Loucy (cell line): Measurements from ENCODE around the gene AKAP9.
A peak's percentile ranks its signal among the peaks of the same experiment; 100 is the strongest.

Source experiments
- H2AFZ ChIP-seq: fragments of 200-600 bp; sonication (generic); 2 replicates; pipeline ENCODE4 v1.6.0; 2016; ENCODE audit warnings: antibody characterized with exemption, mild to moderate bottlenecking, low read length, moderate library complexity
- H3F3A ChIP-seq: fragments of 200-600 bp; 2 replicates; pipeline ENCODE4 v1.6.0; 2016; ENCODE audit warnings: antibody characterized with exemption, low read depth, mild to moderate bottlenecking
- H3K27me3 ChIP-seq: fragments of 200-600 bp; sonication (generic); 2 replicates; pipeline ENCODE4 v1.6.1; 2014; ENCODE audit warnings: low read length, mild to moderate bottlenecking; ENCODE audit not compliant: insufficient read depth, poor library complexity, severe bottlenecking
- H3K36me3 ChIP-seq: fragments of 200-600 bp; sonication (generic); 2 replicates; pipeline ENCODE4 v1.6.1; 2016; ENCODE audit warnings: low read length; ENCODE audit not compliant: insufficient read depth
- H3K4me1 ChIP-seq: fragments of 200-600 bp; sonication (generic); 2 replicates; pipeline ENCODE4 v1.5.1; 2014; ENCODE audit warnings: low read length, mild to moderate bottlenecking; ENCODE audit not compliant: insufficient read depth, poor library complexity, severe bottlenecking
- H3K4me2 ChIP-seq: fragments of 200-600 bp; sonication (generic); 2 replicates; pipeline ENCODE4 v1.6.0; 2014; ENCODE audit warnings: antibody characterized with exemption, low read length, low read depth, mild to moderate bottlenecking; ENCODE audit not compliant: poor library complexity, severe bottlenecking
- H3K4me3 ChIP-seq: fragments of 200-600 bp; sonication (generic); 2 replicates; pipeline ENCODE4 v1.5.1; 2014; ENCODE audit warnings: low read length, mild to moderate bottlenecking, mixed read lengths; ENCODE audit not compliant: poor library complexity, severe bottlenecking
- H3K79me2 ChIP-seq: fragments of 200-600 bp; sonication (generic); 2 replicates; pipeline ENCODE4 v1.6.1; 2014; ENCODE audit warnings: low read length; ENCODE audit not compliant: insufficient read depth
- H3K9ac ChIP-seq: fragments of 200-600 bp; sonication (generic); 2 replicates; pipeline ENCODE4 v1.6.0; 2014; ENCODE audit warnings: mild to moderate bottlenecking, low read depth, low read length, moderate library complexity; ENCODE audit not compliant: poor library complexity, severe bottlenecking
- H3K9me2 ChIP-seq: fragments of 200-600 bp; sonication (generic); replicated peaks from 2 replicates; pipeline ENCODE4 v1.6.1; 2016; ENCODE audit warnings: low read depth, low read length, mixed read lengths
- H3K9me3 ChIP-seq: fragments of 200-600 bp; sonication (generic); 2 replicates; pipeline ENCODE4 v1.6.1; 2014; ENCODE audit warnings: mild to moderate bottlenecking, antibody characterized with exemption, low read length, low read depth; ENCODE audit not compliant: insufficient read depth
- H4K20me1 ChIP-seq: fragments of 200-600 bp; sonication (generic); 2 replicates; pipeline ENCODE4 v1.6.0; 2014; ENCODE audit warnings: antibody characterized with exemption, low read length, mild to moderate bottlenecking; ENCODE audit not compliant: insufficient read depth, poor library complexity, severe bottlenecking
- EZH2phosphoT487 ChIP-seq: fragments of 200-600 bp; IDR thresholded peaks from 2 replicates; pipeline ENCODE4 v1.6.1; 2018; ENCODE audit warnings: antibody characterized with exemption, mild to moderate bottlenecking, moderate library complexity, borderline replicate concordance
- TF ChIP-seq, protein P1 (sequence below): fragments of 200-600 bp; sonication (generic); conservative IDR thresholded peaks from 2 replicates; pipeline ENCODE4 v1.5.1; 2014; ENCODE audit warnings: mild to moderate bottlenecking, antibody characterized with exemption, low read length

AKAP9 gene

GRCh38 chr7:92131093-92131492 is 190.4 kb downstream of the AKAP9 start:
- peak overlapping the region; percentile 99 for H3K4me2 ChIP-seq
- H3K36me3 ChIP-seq = peaks cover 52% of the 10 kb centered on the region
- no peaks in the 10 kb centered on the region for H3K27me3 ChIP-seq

DNA sequence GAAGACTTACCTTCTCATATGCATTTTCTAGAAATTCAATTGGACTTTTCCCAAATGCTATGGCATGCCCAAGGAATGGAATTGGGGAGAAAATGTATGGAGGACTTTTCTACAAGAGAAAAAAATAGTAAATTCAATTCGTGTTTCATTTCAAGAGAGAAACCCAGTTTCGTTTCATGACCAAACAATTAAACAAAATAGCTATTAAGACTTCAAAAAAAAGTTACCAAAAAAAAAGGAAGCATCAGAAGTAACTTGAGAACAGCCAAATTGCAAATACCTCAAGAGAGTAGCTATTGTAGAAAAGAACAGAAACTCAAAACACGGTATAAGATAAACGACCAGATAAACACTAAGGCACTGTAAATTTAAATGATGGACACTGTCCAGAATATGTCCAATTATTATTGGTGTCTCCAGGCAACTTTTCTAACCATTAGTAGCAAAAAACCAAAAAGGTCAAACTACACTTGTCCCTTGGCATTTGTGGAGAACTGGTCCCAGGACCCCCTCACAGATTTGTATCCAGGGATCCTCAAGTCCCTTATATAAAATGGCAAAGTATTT is 191.2 kb downstream of the AKAP9 start:
- Histone ChIP-seq H3K4me2 (peak overlapping the region; percentile 99), H3K9ac (peak overlapping the region; percentile 91), H3K4me1 (peaks cover 67% of the 10 kb centered on the region), H3K9me2 (no peaks in the 10 kb centered on the region), H2AFZ (no peak overlapping the region), H3K4me3 (peak overlapping the region; percentile 84), H4K20me1 (peaks cover 65% of the 10 kb centered on the region), H3F3A (no peaks in the 10 kb centered on the region), H3K36me3 (peaks cover 44% of the 10 kb centered on the region), H3K9me3 (no peaks in the 10 kb centered on the region), H3K79me2 (peaks cover 84% of the 10 kb centered on the region), H3K27me3 (no peaks in the 10 kb centered on the region)
- TF ChIP-seq, protein P1, sequence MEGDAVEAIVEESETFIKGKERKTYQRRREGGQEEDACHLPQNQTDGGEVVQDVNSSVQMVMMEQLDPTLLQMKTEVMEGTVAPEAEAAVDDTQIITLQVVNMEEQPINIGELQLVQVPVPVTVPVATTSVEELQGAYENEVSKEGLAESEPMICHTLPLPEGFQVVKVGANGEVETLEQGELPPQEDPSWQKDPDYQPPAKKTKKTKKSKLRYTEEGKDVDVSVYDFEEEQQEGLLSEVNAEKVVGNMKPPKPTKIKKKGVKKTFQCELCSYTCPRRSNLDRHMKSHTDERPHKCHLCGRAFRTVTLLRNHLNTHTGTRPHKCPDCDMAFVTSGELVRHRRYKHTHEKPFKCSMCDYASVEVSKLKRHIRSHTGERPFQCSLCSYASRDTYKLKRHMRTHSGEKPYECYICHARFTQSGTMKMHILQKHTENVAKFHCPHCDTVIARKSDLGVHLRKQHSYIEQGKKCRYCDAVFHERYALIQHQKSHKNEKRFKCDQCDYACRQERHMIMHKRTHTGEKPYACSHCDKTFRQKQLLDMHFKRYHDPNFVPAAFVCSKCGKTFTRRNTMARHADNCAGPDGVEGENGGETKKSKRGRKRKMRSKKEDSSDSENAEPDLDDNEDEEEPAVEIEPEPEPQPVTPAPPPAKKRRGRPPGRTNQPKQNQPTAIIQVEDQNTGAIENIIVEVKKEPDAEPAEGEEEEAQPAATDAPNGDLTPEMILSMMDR = no peak
- TF ChIP-seq EZH2phosphoT487 = no peak

More at GRCh38 chr7:92131093-92131492, 190.4 kb downstream of the AKAP9 start:
- Histone ChIP-seq H3K79me2 (peaks cover 92% of the 10 kb centered on the region), H3F3A (no peaks in the 10 kb centered on the region), H4K20me1 (peaks cover 72% of the 10 kb centered on the region), H3K4me3 (peak overlapping the region; percentile 84), H3K9me2 (no peaks in the 10 kb centered on the region), H3K9me3 (no peaks in the 10 kb centered on the region), H3K9ac (peak overlapping the region; percentile 91), H3K4me1 (peaks cover 75% of the 10 kb centered on the region), H2AFZ (no peak overlapping the region)
- TF ChIP-seq, protein P1 = no peak
- no peak for TF ChIP-seq EZH2phosphoT487

- Histone ChIP-seq H3F3A (0 out of 2 replicates have a peak, but pooled peaks cover 3% of the 10 kb centered on the region), H3K9me3 (no peaks in the 10 kb centered on the region), H3K9ac (peak overlapping the region; percentile 91), H3K79me2 (peaks cover 70% of the 10 kb centered on the region), H3K4me2 (peak overlapping the region; percentile 99), H3K4me1 (peaks cover 58% of the 10 kb centered on the region), H2AFZ (peak overlapping the region; percentile 91), H3K36me3 (peaks cover 31% of the 10 kb centered on the region; the same call in 1 of the 2 replicates), H3K4me3 (peak overlapping the region; percentile 84), H3K9me2 (no peaks in the 10 kb centered on the region), H4K20me1 (peaks cover 51% of the 10 kb centered on the region), H3K27me3 (no peaks in the 10 kb centered on the region)
- TF ChIP-seq, protein P1 = no peak
- TF ChIP-seq EZH2phosphoT487 = no peak
Observed at GRCh38 chr7:92133133-92133736, 192.6 kb downstream of the AKAP9 start.
